OCI-LY7 (cell line): ENCODE measurements around the gene MED20. TPM values are rescaled to one million over a fixed set of nuclear protein-coding genes. Genes with fewer than 3 reads are reported as not detected.

Source experiments
- Bru-seq: library from RNA; stranded (reverse); fragments of 400-500 nt; gene quantifications from one replicate; lab custom pipeline; 2021; lab: Mats Ljungman, UMichigan
- BruChase-seq, 2 experiments: library from RNA; stranded (reverse); fragments of 400-500 nt; gene quantifications; one replicate each; lab custom pipeline; 2021; lab: Mats Ljungman, UMichigan
- BruUV-seq: library from RNA; stranded (reverse); fragments of 400-500 nt; replicated peaks from 2 replicates; lab custom pipeline; 2021; lab: Mats Ljungman, UMichigan
- CTCF ChIA-PET: fragments of 300-600 bp; sonication (Branson Sonifier 250); formaldehyde crosslinking; loops from one replicate; lab custom pipeline; 2022; ENCODE audit warnings: antibody characterized with exemption; ENCODE audit not compliant: unreplicated experiment; lab: Charles Lee
- POLR2A ChIA-PET: fragments of 300-600 bp; sonication (Branson Sonifier 250); formaldehyde crosslinking; loops from one replicate; lab custom pipeline; 2022; ENCODE audit warnings: antibody characterized with exemption; lab: Charles Lee
- DNase-seq: peaks from one replicate; pipeline ENCODE4 v3.0.0-alpha.2; 2015; ENCODE audit warnings: low spot score
- H2AFZ ChIP-seq: fragments of 200-600 bp; sonication (generic), shearing (Covaris generic); 2 replicates; pipeline ENCODE4 v1.6.1; 2014; ENCODE audit warnings: mild to moderate bottlenecking, antibody characterized with exemption, low read length, moderate library complexity
- H3K27ac ChIP-seq: fragments of 200-600 bp; sonication (generic); 2 replicates; pipeline ENCODE4 v1.5.1; 2014; ENCODE audit warnings: mixed run types, low read depth, mild to moderate bottlenecking, moderate library complexity, low read length, inconsistent platforms; ENCODE audit not compliant: poor library complexity, severe bottlenecking
- H3K36me3 ChIP-seq: fragments of 200-600 bp; sonication (generic); 2 replicates; pipeline ENCODE4 v1.6.1; 2014; ENCODE audit warnings: mild to moderate bottlenecking, antibody characterized with exemption, low read length, moderate library complexity, mixed read lengths; ENCODE audit not compliant: insufficient read depth
- H3K4me1 ChIP-seq: fragments of 200-600 bp; sonication (generic); 2 replicates; pipeline ENCODE4 v1.5.1; 2014; ENCODE audit warnings: mild to moderate bottlenecking, low read length; ENCODE audit not compliant: insufficient read depth, poor library complexity, severe bottlenecking
- H3K4me2 ChIP-seq: fragments of 200-600 bp; sonication (generic); 2 replicates; pipeline ENCODE4 v1.6.1; 2014; ENCODE audit warnings: mild to moderate bottlenecking, low read length
- H3K4me3 ChIP-seq: fragments of 200-600 bp; sonication (generic); 2 replicates; pipeline ENCODE4 v1.5.1; 2014; ENCODE audit warnings: mild to moderate bottlenecking, low read depth, low read length; ENCODE audit not compliant: poor library complexity, severe bottlenecking
- H3K79me2 ChIP-seq: fragments of 200-600 bp; sonication (generic); 2 replicates; pipeline ENCODE4 v1.6.1; 2016; ENCODE audit warnings: low read depth, mild to moderate bottlenecking, low read length, moderate library complexity, mixed read lengths; ENCODE audit not compliant: insufficient read depth
- H3K9me2 ChIP-seq: fragments of 200-600 bp; sonication (generic); 2 replicates; pipeline ENCODE4 v1.6.1; 2016; ENCODE audit warnings: mild to moderate bottlenecking, low read length, mixed read lengths; ENCODE audit not compliant: insufficient read depth
- H3K9me3 ChIP-seq: fragments of 200-600 bp; sonication (generic); 2 replicates; pipeline ENCODE4 v1.6.1; 2014; ENCODE audit warnings: mild to moderate bottlenecking, mixed run types, low read length, mixed read lengths
- H4K20me1 ChIP-seq: fragments of 200-600 bp; sonication (generic); 2 replicates; pipeline ENCODE4 v1.6.1; 2014; ENCODE audit warnings: mild to moderate bottlenecking, antibody characterized with exemption, low read length, moderate library complexity, mixed read lengths; ENCODE audit not compliant: insufficient read depth
- CTCF ChIP-seq: fragments of 200-600 bp; sonication (generic); conservative IDR thresholded peaks from 2 replicates; pipeline ENCODE4 v1.5.1; 2014; ENCODE audit warnings: mild to moderate bottlenecking, antibody characterized with exemption, low read length, moderate library complexity, mixed read lengths
- EZH2phosphoT487 ChIP-seq: fragments of 200-600 bp; sonication (generic); IDR thresholded peaks from 2 replicates; pipeline ENCODE4 v1.6.1; 2018; ENCODE audit warnings: low read depth, borderline replicate concordance, mild to moderate bottlenecking, mixed run types, antibody characterized with exemption, low read length, moderate library complexity, mixed read lengths
- intact Hi-C: fragments of 100-400 bp; cut with micrococcal nuclease; formaldehyde crosslinking; loops from one replicate; pipeline ENCODE4 v1.10.0; 2022; ENCODE audit not compliant: unreplicated experiment
- long read RNA-seq: library from polyadenylated mRNA; stranded (forward); transcript quantifications from one replicate; pipeline ENCODE4 v2.0.0, GENCODE V29; 2022
- total RNA-seq, 2 experiments: library from RNA; depleted of rRNA in 1 of 2; stranded (reverse); fragments of >200 nt in 1 of 2; shearing (Covaris generic) in 1 of 2; gene quantifications; 2 replicates each; pipeline ENCODE4 v1.2.3, GENCODE V29; 2014 to 2022

The MED20 gene
- total RNA-seq (2014; rRNA removed; shearing (Covaris generic)) (27.7 and 30.7 TPM in 2 replicates), total RNA-seq (2022) (33.2 and 35.2 TPM in 2 replicates), Bru-seq, nascent RNA (percentile 65 among the genes with signal in this experiment), BruChase-seq, experiment 1, labeled RNA remaining after a 6-hour chase (percentile 63 among the genes with signal in this experiment), BruChase-seq, experiment 2, labeled RNA remaining after a 2-hour chase (percentile 76 among the genes with signal in this experiment)
- long read RNA-seq, transcript MED20-201 (4 exons, 2,438 nt): major isoform, 91 of 109 reads
- long read RNA-seq, partial matches to known transcripts: 2 of 109 reads
- long read RNA-seq, other reads (novel, unspliced or antisense): 12 of 109 reads

- H3K4me3 ChIP-seq: peak within 1 kb of the TSS; percentile 92
- intact Hi-C loops: loop anchor here (1.0 to 5.0 kb wide), 4 partner anchors 74 to 134 kb away; partner anchors contain the start of gene TOMM6
- 0 out of 2 replicates have a peak, but pooled peaks cover 8% of the 10 kb centered on the region for H4K20me1 ChIP-seq
Observed at GRCh38 chr6:41920921-41921711, at the start of gene MED20, which contains the start of gene BYSL. MED20 (minus strand) TSS chr6:41921139; CDS start chr6:41921018, 121 bp downstream. BYSL (plus strand) TSS chr6:41921499; CDS start chr6:41921563, 64 bp downstream.

GRCh38 chr6:41970436-41970846 is 49.5 kb upstream of the MED20 start:
- intact Hi-C loops: no loop called here
- peak; percentile 21 for DNase-seq
- TF ChIP-seq CTCF (no peak), EZH2phosphoT487 (no peak)
- H4K20me1 ChIP-seq: no peaks in the 10 kb centered on the region
- ChIA-PET CTCF (no interaction called here), POLR2A (interaction anchor here (1.4 kb wide), 1 partner anchor 18 kb away, joined by 4 read pairs; no protein-coding TSS in a partner anchor)
- no peaks in the 10 kb centered on the region for H3K36me3 ChIP-seq
- H3K27ac ChIP-seq: peak overlapping the region; percentile 10
- H3K9me2 ChIP-seq: no peaks in the 10 kb centered on the region
- no TSS peak for BruUV-seq
- H3K79me2 ChIP-seq: no peaks in the 10 kb centered on the region
- no peaks in the 10 kb centered on the region for H3K9me3 ChIP-seq
- H2AFZ ChIP-seq: peak overlapping the region; percentile 39; the same call in 1 of the 2 replicates
- no peak overlapping the region for H3K4me3 ChIP-seq
- H3K4me2 ChIP-seq: 0 out of 2 replicates have a peak overlapping the region, but pooled peaks have one; percentile 5
- peaks cover 36% of the 10 kb centered on the region for H3K4me1 ChIP-seq

More at GRCh38 chr6:41920921-41921711, at the start of gene MED20, which contains the start of gene BYSL:
- peak within 1 kb of the TSS; percentile 95 for H3K4me2 ChIP-seq
- H3K4me1 ChIP-seq: peaks cover 25% of the 10 kb centered on the region
- no peaks in the 10 kb centered on the region for H3K9me2 ChIP-seq
- DNase-seq: peak; percentile 96
- H3K9me3 ChIP-seq: no peaks in the 10 kb centered on the region
- TF ChIP-seq CTCF (peak; percentile 97), EZH2phosphoT487 (no peak)
- ChIA-PET POLR2A (interaction anchor here (0.8 to 2.9 kb wide), 13 partner anchors 12 to 297 kb away, joined by 3 to 15 read pairs (median 4); partner anchors contain the start of genes MRPS10, TOMM6 and USP49), CTCF (interaction anchor here (0.6 to 1.9 kb wide), 16 partner anchors 13 to 134 kb away, joined by 3 to 11 read pairs (median 4); partner anchors contain the start of genes CCND3, TAF8, TOMM6 and USP49)
- H3K79me2 ChIP-seq: peaks cover 76% of the 10 kb centered on the region
- H3K27ac ChIP-seq: peak within 1 kb of the TSS; percentile 74
- peak within 1 kb of the TSS; percentile 72; the same call in 1 of the 2 replicates for H2AFZ ChIP-seq
- H3K36me3 ChIP-seq: peaks cover 52% of the 10 kb centered on the region
- BruUV-seq: no TSS peak
